GM12878 (cell line): ENCODE measurements around the gene WFDC6.
"Not testable (repeated sequence)": the region's sequence is repeated elsewhere in the genome, so short reads cannot be mapped to it uniquely, and the experiment has no call there.

ENCODE experiments used
- CHD1 ChIP-seq: IDR thresholded peaks from 2 replicates; pipeline ENCODE4 v1.6.1; 2012; ENCODE audit warnings: low read depth, low read length, improper control_type of control experiment
- DPF2 ChIP-seq: fragments of 450-650 bp; IDR thresholded peaks from 2 replicates; pipeline ENCODE4 v1.6.1; 2017; ENCODE audit warnings: mild to moderate bottlenecking
- EZH2 ChIP-seq: IDR thresholded peaks from 2 replicates; pipeline ENCODE4 v1.6.1; 2012; ENCODE audit warnings: low read depth, mild to moderate bottlenecking, control low read depth, inconsistent platforms, low read length, borderline replicate concordance; ENCODE audit not compliant: control insufficient read depth
- GABPA ChIP-seq: IDR thresholded peaks from 2 replicates; pipeline ENCODE4 v1.6.1; 2014; ENCODE audit warnings: antibody characterized with exemption, low read depth, mild to moderate bottlenecking, inconsistent platforms
- JUND ChIP-seq: IDR thresholded peaks from 2 replicates; pipeline ENCODE4 v1.6.1; 2012; ENCODE audit warnings: low read depth, mild to moderate bottlenecking, low read length, improper control_type of control experiment, moderate library complexity
- POLR2A ChIP-seq: IDR thresholded peaks from 2 replicates; pipeline ENCODE4 v1.6.1; 2011; ENCODE audit warnings: low read depth, mild to moderate bottlenecking, low read length
- RB1 ChIP-seq: fragments of 450-650 bp; formaldehyde crosslinking; IDR thresholded peaks from 2 replicates; pipeline ENCODE4 v1.6.1; 2017; ENCODE audit warnings: mild to moderate bottlenecking, borderline replicate concordance
- REST ChIP-seq: IDR thresholded peaks from 2 replicates; pipeline ENCODE4 v1.6.1; 2012; ENCODE audit warnings: mild to moderate bottlenecking, low read depth, low read length
- TARDBP ChIP-seq: IDR thresholded peaks from 2 replicates; pipeline ENCODE4 v1.6.1; 2016; ENCODE audit warnings: borderline replicate concordance
- ZNF217 ChIP-seq: fragments of 450-650 bp; IDR thresholded peaks from 2 replicates; pipeline ENCODE4 v1.6.1; 2017; ENCODE audit warnings: antibody characterized with exemption, mild to moderate bottlenecking
- TF ChIP-seq, protein P1 (sequence below), 3 experiments: IDR thresholded peaks in 2 of 3; conservative IDR thresholded peaks in 1 of 3; 2 replicates each; pipeline ENCODE4 v1.5.1; 2011; ENCODE audit warnings: low read depth in 3 of 3, low read length in 3 of 3, mild to moderate bottlenecking in 3 of 3, control low read depth in 2 of 3, moderate library complexity in 2 of 3, inconsistent platforms in 1 of 3, mixed read lengths in 1 of 3; ENCODE audit not compliant: control insufficient read depth in 2 of 3, insufficient read depth in 1 of 3; ENCODE audit errors: extremely low read depth in 1 of 3
- TF ChIP-seq, protein P2 (sequence below): fragments of 450-650 bp; IDR thresholded peaks from 2 replicates; pipeline ENCODE4 v1.6.1; 2016; ENCODE audit warnings: mild to moderate bottlenecking, moderate library complexity, borderline replicate concordance
- TF ChIP-seq, protein P3 (sequence below): fragments of 450-650 bp; IDR thresholded peaks from 2 replicates; pipeline ENCODE4 v1.6.1; 2017; ENCODE audit warnings: mild to moderate bottlenecking
- TF ChIP-seq, protein P4 (sequence below): fragments of 450-650 bp; IDR thresholded peaks from 2 replicates; pipeline ENCODE4 v1.6.1; 2016; ENCODE audit warnings: mild to moderate bottlenecking

- TF ChIP-seq, protein P1, sequence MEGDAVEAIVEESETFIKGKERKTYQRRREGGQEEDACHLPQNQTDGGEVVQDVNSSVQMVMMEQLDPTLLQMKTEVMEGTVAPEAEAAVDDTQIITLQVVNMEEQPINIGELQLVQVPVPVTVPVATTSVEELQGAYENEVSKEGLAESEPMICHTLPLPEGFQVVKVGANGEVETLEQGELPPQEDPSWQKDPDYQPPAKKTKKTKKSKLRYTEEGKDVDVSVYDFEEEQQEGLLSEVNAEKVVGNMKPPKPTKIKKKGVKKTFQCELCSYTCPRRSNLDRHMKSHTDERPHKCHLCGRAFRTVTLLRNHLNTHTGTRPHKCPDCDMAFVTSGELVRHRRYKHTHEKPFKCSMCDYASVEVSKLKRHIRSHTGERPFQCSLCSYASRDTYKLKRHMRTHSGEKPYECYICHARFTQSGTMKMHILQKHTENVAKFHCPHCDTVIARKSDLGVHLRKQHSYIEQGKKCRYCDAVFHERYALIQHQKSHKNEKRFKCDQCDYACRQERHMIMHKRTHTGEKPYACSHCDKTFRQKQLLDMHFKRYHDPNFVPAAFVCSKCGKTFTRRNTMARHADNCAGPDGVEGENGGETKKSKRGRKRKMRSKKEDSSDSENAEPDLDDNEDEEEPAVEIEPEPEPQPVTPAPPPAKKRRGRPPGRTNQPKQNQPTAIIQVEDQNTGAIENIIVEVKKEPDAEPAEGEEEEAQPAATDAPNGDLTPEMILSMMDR (IDR thresholded peaks at IDR 0.05 in 2 of 3, conservative IDR thresholded peaks at IDR 0.05 in 1 of 3; ENCODE audit: control insufficient read depth in 2 of 3, extremely low read depth in 1 of 3, insufficient read depth in 1 of 3, low read depth in 3 of 3, low read length in 3 of 3): not testable (repeated sequence)
- not testable (repeated sequence) for TF ChIP-seq JUND, ZNF217, GABPA, DPF2, TARDBP, REST, CHD1, POLR2A, RB1, EZH2
- TF ChIP-seq, protein P2, sequence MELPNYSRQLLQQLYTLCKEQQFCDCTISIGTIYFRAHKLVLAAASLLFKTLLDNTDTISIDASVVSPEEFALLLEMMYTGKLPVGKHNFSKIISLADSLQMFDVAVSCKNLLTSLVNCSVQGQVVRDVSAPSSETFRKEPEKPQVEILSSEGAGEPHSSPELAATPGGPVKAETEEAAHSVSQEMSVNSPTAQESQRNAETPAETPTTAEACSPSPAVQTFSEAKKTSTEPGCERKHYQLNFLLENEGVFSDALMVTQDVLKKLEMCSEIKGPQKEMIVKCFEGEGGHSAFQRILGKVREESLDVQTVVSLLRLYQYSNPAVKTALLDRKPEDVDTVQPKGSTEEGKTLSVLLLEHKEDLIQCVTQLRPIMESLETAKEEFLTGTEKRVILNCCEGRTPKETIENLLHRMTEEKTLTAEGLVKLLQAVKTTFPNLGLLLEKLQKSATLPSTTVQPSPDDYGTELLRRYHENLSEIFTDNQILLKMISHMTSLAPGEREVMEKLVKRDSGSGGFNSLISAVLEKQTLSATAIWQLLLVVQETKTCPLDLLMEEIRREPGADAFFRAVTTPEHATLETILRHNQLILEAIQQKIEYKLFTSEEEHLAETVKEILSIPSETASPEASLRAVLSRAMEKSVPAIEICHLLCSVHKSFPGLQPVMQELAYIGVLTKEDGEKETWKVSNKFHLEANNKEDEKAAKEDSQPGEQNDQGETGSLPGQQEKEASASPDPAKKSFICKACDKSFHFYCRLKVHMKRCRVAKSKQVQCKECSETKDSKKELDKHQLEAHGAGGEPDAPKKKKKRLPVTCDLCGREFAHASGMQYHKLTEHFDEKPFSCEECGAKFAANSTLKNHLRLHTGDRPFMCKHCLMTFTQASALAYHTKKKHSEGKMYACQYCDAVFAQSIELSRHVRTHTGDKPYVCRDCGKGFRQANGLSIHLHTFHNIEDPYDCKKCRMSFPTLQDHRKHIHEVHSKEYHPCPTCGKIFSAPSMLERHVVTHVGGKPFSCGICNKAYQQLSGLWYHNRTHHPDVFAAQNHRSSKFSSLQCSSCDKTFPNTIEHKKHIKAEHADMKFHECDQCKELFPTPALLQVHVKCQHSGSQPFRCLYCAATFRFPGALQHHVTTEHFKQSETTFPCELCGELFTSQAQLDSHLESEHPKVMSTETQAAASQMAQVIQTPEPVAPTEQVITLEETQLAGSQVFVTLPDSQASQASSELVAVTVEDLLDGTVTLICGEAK: not testable (repeated sequence)
- TF ChIP-seq, protein P3, sequence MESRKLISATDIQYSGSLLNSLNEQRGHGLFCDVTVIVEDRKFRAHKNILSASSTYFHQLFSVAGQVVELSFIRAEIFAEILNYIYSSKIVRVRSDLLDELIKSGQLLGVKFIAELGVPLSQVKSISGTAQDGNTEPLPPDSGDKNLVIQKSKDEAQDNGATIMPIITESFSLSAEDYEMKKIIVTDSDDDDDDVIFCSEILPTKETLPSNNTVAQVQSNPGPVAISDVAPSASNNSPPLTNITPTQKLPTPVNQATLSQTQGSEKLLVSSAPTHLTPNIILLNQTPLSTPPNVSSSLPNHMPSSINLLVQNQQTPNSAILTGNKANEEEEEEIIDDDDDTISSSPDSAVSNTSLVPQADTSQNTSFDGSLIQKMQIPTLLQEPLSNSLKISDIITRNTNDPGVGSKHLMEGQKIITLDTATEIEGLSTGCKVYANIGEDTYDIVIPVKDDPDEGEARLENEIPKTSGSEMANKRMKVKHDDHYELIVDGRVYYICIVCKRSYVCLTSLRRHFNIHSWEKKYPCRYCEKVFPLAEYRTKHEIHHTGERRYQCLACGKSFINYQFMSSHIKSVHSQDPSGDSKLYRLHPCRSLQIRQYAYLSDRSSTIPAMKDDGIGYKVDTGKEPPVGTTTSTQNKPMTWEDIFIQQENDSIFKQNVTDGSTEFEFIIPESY: not testable (repeated sequence)
- TF ChIP-seq, protein P4, sequence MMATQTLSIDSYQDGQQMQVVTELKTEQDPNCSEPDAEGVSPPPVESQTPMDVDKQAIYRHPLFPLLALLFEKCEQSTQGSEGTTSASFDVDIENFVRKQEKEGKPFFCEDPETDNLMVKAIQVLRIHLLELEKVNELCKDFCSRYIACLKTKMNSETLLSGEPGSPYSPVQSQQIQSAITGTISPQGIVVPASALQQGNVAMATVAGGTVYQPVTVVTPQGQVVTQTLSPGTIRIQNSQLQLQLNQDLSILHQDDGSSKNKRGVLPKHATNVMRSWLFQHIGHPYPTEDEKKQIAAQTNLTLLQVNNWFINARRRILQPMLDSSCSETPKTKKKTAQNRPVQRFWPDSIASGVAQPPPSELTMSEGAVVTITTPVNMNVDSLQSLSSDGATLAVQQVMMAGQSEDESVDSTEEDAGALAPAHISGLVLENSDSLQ: not testable (repeated sequence)
Measured at GRCh38 chr20:45585986-45586385, 46.7 kb upstream of the WFDC6 start.
